ENCODE measurements around the gene RAX. TPM values are rescaled to one million over a fixed set of nuclear protein-coding genes. Genes with fewer than 3 reads are reported as not detected.

RAX gene
- total RNA-seq, 2 experiments from 2014 or later, result not detected

- POLR2A ChIA-PET, result no interaction called here
- CTCF ChIA-PET, result interaction anchor here (0.7 kb wide), 1 partner anchor 8 kb away, joined by 3 read pairs; no protein-coding TSS in a partner anchor
Measured at GRCh38 chr18:59275406-59275949, 2.2 kb upstream of the RAX start.

GRCh38 chr18:59274533-59274928, 1.3 kb upstream of the RAX start:
- POLR2A ChIA-PET, result no interaction called here

GRCh38 chr18:59273759-59274532, 692 bp upstream of the RAX start:
- ChIA-PET CTCF (no interaction called here), POLR2A (no interaction called here)

More at GRCh38 chr18:59274533-59274928, 1.3 kb upstream of the RAX start:
- CTCF ChIA-PET, result no interaction called here

GRCh38 chr18:59272221-59272888, 899 bp downstream of the RAX start:
- POLR2A ChIA-PET, result no interaction called here
- CTCF ChIA-PET, result interaction anchor here (0.6 to 0.9 kb wide), 2 partner anchors 22 to 127 kb away, joined by 3 to 6 read pairs; no protein-coding TSS in a partner anchor

- ChIA-PET POLR2A (no interaction called here), CTCF (interaction anchor here (0.6 kb wide), 1 partner anchor 128 kb away, joined by 6 read pairs; no protein-coding TSS in a partner anchor)
Measured at GRCh38 chr18:59271606-59272220, 1.5 kb downstream of the RAX start.

GRCh38 chr18:59270689-59271257, 2.5 kb downstream of the RAX start:
- ChIA-PET POLR2A (no interaction called here), CTCF (interaction anchor here (1.2 to 2.0 kb wide), 2 partner anchors 67 to 186 kb away, joined by 4 to 8 read pairs; no protein-coding TSS in a partner anchor)

- POLR2A ChIA-PET, result interaction anchor here (0.7 kb wide), 1 partner anchor 66 kb away, joined by 8 read pairs; no protein-coding TSS in a partner anchor
- CTCF ChIA-PET, result interaction anchor here (0.7 to 2.0 kb wide), 4 partner anchors 47 to 185 kb away, joined by 3 to 8 read pairs (median 4); no protein-coding TSS in a partner anchor
Measured at GRCh38 chr18:59269563-59270119, 3.6 kb downstream of the RAX start.

GRCh38 chr18:59268721-59269562, 4.3 kb downstream of the RAX start:
- POLR2A ChIA-PET, result no interaction called here
- CTCF ChIA-PET, result interaction anchor here (0.8 to 2.0 kb wide), 3 partner anchors 39 to 185 kb away, joined by 3 to 8 read pairs (median 7); no protein-coding TSS in a partner anchor

GRCh38 chr18:59268127-59268720, 5.0 kb downstream of the RAX start:
- POLR2A ChIA-PET, result no interaction called here
- CTCF ChIA-PET, result interaction anchor here (0.8 to 2.0 kb wide), 4 partner anchors 40 to 184 kb away, joined by 3 to 8 read pairs (median 5); no protein-coding TSS in a partner anchor

GRCh38 chr18:59267503-59268126, 5.6 kb downstream of the RAX start:
- POLR2A ChIA-PET, result no interaction called here
- CTCF ChIA-PET, result interaction anchor here (0.7 to 1.0 kb wide), 3 partner anchors 8 to 184 kb away, joined by 3 read pairs; no protein-coding TSS in a partner anchor

GRCh38 chr18:59266886-59267502, 6.3 kb downstream of the RAX start:
- ChIA-PET POLR2A (no interaction called here), CTCF (interaction anchor here (0.7 to 1.0 kb wide), 3 partner anchors 9 to 183 kb away, joined by 3 read pairs; no protein-coding TSS in a partner anchor)

GRCh38 chr18:59266459-59266858, 6.8 kb downstream of the RAX start:
- CTCF ChIA-PET, result interaction anchor here (0.9 kb wide), 1 partner anchor 18 kb away, joined by 6 read pairs; no protein-coding TSS in a partner anchor
- POLR2A ChIA-PET, result no interaction called here

GRCh38 chr18:59265974-59266369, 7.3 kb downstream of the RAX start:
- POLR2A ChIA-PET, result no interaction called here
- CTCF ChIA-PET, result interaction anchor here (0.9 kb wide), 1 partner anchor 17 kb away, joined by 6 read pairs; no protein-coding TSS in a partner anchor

- POLR2A ChIA-PET, result no interaction called here
- CTCF ChIA-PET, result interaction anchor here (0.9 kb wide), 1 partner anchor 17 kb away, joined by 6 read pairs; no protein-coding TSS in a partner anchor
Measured at GRCh38 chr18:59265246-59265973, 7.8 kb downstream of the RAX start.

GRCh38 chr18:59264651-59265245, 8.5 kb downstream of the RAX start:
- POLR2A ChIA-PET, result no interaction called here
- CTCF ChIA-PET, result no interaction called here

- POLR2A ChIA-PET, result no interaction called here
- CTCF ChIA-PET, result no interaction called here
Measured at GRCh38 chr18:59264121-59264571, 9.1 kb downstream of the RAX start.

Data from activated CD8-positive, alpha-beta memory T cell treated with anti-CD3 and anti-CD28 coated beads for 36 hours (primary cell).